PC-9 (cell line): ENCODE results near the gene REC114.

Experiments
- CTCF ChIP-seq: fragments of 200-600 bp; sonication (generic); conservative IDR thresholded peaks from 2 replicates; pipeline ENCODE4 v1.6.1; 2017; ENCODE audit warnings: mixed run types, antibody characterized with exemption, mild to moderate bottlenecking, moderate library complexity
- EZH2 ChIP-seq: fragments of 200-600 bp; sonication (generic); IDR thresholded peaks from 2 replicates; pipeline ENCODE4 v1.8.0; 2017; ENCODE audit warnings: antibody characterized with exemption, low read depth

GRCh38 chr15:73493922-73494321, 51.0 kb downstream of the REC114 start:
- TF ChIP-seq CTCF (no peak), EZH2 (no peak)
